ENCODE data around the gene RUFY2.

Gene RUFY2

DNA sequence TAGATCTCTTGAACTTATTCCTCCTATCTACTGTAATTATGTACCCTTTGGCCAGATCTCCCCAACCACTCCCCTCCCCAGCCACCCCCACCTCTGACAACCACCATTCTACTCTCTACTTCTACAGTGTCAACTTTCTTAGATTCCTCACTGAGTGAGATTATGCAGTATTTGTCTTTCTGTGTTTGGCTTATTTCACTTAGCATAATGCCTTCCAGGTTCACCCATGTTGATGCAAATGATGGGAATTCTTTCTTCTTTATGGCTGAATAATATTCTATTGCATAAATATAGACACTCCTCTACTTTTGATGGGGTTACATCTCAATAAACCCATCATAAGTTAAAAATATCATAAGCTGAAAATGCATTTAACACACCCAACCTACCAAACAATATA, 96.5 kb downstream of the RUFY2 start:
- TF ChIP-seq, protein P1, sequence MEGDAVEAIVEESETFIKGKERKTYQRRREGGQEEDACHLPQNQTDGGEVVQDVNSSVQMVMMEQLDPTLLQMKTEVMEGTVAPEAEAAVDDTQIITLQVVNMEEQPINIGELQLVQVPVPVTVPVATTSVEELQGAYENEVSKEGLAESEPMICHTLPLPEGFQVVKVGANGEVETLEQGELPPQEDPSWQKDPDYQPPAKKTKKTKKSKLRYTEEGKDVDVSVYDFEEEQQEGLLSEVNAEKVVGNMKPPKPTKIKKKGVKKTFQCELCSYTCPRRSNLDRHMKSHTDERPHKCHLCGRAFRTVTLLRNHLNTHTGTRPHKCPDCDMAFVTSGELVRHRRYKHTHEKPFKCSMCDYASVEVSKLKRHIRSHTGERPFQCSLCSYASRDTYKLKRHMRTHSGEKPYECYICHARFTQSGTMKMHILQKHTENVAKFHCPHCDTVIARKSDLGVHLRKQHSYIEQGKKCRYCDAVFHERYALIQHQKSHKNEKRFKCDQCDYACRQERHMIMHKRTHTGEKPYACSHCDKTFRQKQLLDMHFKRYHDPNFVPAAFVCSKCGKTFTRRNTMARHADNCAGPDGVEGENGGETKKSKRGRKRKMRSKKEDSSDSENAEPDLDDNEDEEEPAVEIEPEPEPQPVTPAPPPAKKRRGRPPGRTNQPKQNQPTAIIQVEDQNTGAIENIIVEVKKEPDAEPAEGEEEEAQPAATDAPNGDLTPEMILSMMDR (IDR thresholded peaks at IDR 0.05; ENCODE audit: low read depth, low read length, missing control alignments) = no peak

DNA sequence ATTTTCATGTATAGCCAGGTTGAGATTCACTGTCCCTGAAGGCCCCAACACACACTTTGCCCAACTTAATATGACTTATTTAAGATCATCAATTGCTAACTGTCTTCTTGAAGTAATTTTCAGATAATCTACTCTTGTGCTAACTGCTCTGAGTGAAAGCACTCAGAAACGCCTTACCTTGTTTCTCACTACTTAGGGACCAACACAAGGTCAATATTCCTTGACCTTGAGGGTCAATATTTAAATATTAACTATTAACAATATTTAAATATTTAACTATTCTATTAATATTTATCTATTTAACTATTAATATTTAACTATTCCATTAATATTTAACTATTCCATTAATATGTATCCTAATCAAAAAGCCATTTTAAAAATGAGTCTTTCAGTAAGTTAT, 101.2 kb downstream of the RUFY2 start:
- DNase-seq = no peak
- in situ Hi-C loops (cut with HindIII; ENCODE audit: low pct_ligation_motif_present, low sequenced_read_pairs) = no loop called here
- TF ChIP-seq, protein P1 (IDR thresholded peaks at IDR 0.05; ENCODE audit: low read depth, low read length, missing control alignments) = no peak

More for the DNA sequence above, 96.5 kb downstream of the RUFY2 start:
- H3K27ac ChIP-seq = no peak overlapping the region
- in situ Hi-C loops (cut with HindIII; ENCODE audit: low pct_ligation_motif_present, low sequenced_read_pairs) = no loop called here
- no peak for DNase-seq
- no peaks in the 10 kb centered on the region for H3K36me3 ChIP-seq (replicated peaks)
- no peak overlapping the region for H3K4me3 ChIP-seq (ENCODE audit: low read depth, low read length)
- H3K27me3 ChIP-seq (replicated peaks) = no peaks in the 10 kb centered on the region

DNA sequence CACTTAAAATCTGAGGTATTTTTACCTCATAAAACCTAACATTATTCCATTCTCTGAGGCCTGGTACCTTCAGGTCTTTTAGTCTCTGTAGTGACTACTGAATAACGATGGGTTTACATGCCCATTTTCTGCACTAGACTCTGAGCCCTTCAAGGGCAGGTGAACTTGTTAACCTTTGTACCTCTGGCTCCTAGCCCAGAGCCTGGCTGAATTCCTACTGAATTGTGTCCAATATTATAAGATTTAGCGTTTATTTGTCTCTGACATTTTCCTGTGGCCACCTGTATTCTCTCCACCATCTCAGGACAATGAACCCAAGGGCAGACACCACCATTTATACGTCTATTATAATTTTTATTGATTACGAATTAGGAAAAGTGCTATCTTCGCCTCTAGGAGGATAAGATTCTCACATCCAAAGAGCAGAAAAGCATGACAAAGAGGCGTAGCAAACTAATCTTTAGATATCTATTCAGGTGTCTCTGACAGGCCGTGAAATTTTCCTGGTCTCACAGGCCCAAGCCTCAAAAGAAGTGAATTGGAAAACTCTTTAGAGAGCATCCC, 103.1 kb downstream of the RUFY2 start:
- Histone ChIP-seq H3K36me3 (replicated peaks) (no peaks in the 10 kb centered on the region), H3K27me3 (replicated peaks) (no peaks in the 10 kb centered on the region), H3K27ac (no peak overlapping the region), H3K4me3 (ENCODE audit: low read depth, low read length) (no peak overlapping the region)
- TF ChIP-seq, protein P1 (IDR thresholded peaks at IDR 0.05; ENCODE audit: low read depth, low read length, missing control alignments) = no peak
- in situ Hi-C loops (cut with HindIII; ENCODE audit: low pct_ligation_motif_present, low sequenced_read_pairs) = no loop called here
- no peak for DNase-seq

More for the DNA sequence above, 101.2 kb downstream of the RUFY2 start:
- H3K36me3 ChIP-seq (replicated peaks) = no peaks in the 10 kb centered on the region
- no peak overlapping the region for H3K27ac ChIP-seq
- no peaks in the 10 kb centered on the region for H3K27me3 ChIP-seq (replicated peaks)
- no peak overlapping the region for H3K4me3 ChIP-seq (ENCODE audit: low read depth, low read length)

DNA sequence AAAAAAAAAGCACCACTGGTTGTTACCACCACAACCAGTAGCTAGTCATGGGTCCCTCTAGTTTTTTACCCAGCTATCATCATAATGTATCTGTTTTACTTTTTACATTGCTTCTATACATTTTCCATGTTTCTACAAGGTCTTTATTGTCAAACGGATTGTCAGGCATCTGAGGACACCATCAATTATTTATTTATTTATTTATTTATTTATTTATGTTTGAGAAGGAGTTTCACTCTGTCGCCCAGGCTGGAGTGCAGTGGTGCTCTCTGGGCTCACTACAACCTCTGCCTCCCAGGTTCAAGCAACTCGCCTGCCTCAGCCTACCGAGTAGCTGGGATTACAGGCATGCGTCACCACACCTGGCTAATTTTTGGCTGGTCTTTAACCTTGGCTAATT, 104.2 kb downstream of the RUFY2 start:
- DNase-seq = no peak
- H3K27me3 ChIP-seq (replicated peaks) = no peaks in the 10 kb centered on the region
- H3K4me3 ChIP-seq (ENCODE audit: low read depth, low read length) = no peak overlapping the region
- no peaks in the 10 kb centered on the region for H3K36me3 ChIP-seq (replicated peaks)
- no peak overlapping the region for H3K27ac ChIP-seq
- in situ Hi-C loops (cut with HindIII; ENCODE audit: low pct_ligation_motif_present, low sequenced_read_pairs) = no loop called here
- TF ChIP-seq, protein P1 (IDR thresholded peaks at IDR 0.05; ENCODE audit: low read depth, low read length, missing control alignments) = no peak

DNA sequence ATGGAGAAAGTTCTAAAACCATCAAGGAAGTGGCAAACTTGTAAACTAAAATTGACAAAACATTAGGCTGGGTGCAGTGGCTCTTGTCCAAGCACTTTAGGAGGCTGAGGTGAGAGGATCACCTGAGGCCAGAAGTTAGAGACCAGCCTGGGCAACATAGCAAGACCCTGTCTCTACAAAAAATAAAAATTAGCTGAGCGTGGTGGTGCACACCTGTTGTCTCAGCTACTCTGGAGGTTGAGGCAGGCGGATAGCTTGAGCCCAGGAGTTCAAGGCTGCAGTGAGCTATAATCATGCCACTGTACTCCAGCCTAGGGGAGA, 104.6 kb downstream of the RUFY2 start:
- DNase-seq = no peak
- no peak overlapping the region for H3K27ac ChIP-seq
- no peaks in the 10 kb centered on the region for H3K36me3 ChIP-seq (replicated peaks)
- no peaks in the 10 kb centered on the region for H3K27me3 ChIP-seq (replicated peaks)
- TF ChIP-seq, protein P1 (IDR thresholded peaks at IDR 0.05; ENCODE audit: low read depth, low read length, missing control alignments) = no peak
- in situ Hi-C loops (cut with HindIII; ENCODE audit: low pct_ligation_motif_present, low sequenced_read_pairs) = no loop called here
- H3K4me3 ChIP-seq (ENCODE audit: low read depth, low read length) = no peak overlapping the region

DNA sequence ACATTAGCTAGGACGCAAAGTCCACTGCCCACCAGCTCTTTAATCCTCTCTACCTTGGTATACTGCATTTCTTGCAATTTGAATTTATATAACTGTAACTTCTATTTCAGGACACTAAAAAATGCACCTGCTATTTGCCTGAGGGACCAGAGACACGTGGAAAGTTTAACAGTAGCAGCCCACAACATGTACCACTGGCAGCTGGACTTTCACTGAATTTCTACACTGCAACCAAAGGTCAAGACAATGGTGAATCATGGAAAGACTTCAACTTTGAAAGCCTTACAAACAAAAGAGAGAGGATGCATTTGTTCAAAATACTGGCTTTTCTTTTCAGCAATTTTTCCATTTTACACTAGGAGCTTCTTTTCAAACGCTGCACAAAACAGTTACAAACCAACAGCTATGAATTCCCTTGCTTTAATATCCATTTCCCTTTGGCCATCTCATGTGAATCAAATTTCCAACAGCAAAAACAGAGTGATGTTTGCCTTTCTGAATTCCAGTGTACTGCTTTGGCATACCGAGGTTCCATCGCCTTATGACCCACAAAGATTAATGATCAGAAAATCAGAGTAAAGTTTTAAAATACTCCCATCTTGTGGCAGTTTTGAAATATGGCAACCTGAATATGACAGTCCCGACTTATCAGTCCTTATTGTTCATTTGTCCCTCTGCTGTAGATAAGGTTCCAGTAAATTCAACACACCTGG, 105.1 kb downstream of the RUFY2 start:
- no peak overlapping the region for H3K4me3 ChIP-seq (ENCODE audit: low read depth, low read length)
- no peak overlapping the region for H3K27ac ChIP-seq
- DNase-seq = peak; percentile 14
- TF ChIP-seq, protein P1 (IDR thresholded peaks at IDR 0.05; ENCODE audit: low read depth, low read length, missing control alignments) = peak; percentile 51
- H3K27me3 ChIP-seq (replicated peaks) = no peaks in the 10 kb centered on the region
- in situ Hi-C loops (cut with HindIII; ENCODE audit: low pct_ligation_motif_present, low sequenced_read_pairs) = no loop called here
- H3K36me3 ChIP-seq (replicated peaks) = no peaks in the 10 kb centered on the region
